Midbrain (tissue), 1 donor: ENCODE measurements around the gene NEUROD1.

ENCODE experiments used
- DNase-seq: peaks from one replicate; lab custom pipeline; 2025; lab: John Stamatoyannopoulos, UW

The NEUROD1 gene

GRCh38 chr2:181679544-181679979 lies 755 bp downstream of the NEUROD1 start:
- DNase-seq = no peak

- no peak for DNase-seq
Measured at GRCh38 chr2:181678861-181679543, 1.3 kb downstream of the NEUROD1 start.

GRCh38 chr2:181677912-181678586 lies 2.3 kb downstream of the NEUROD1 start:
- DNase-seq = peak; percentile 11

- DNase-seq = no peak
Measured at GRCh38 chr2:181675254-181675653, 5.1 kb downstream of the NEUROD1 start.

GRCh38 chr2:181674461-181674860 lies 5.9 kb downstream of the NEUROD1 start:
- DNase-seq = no peak

GRCh38 chr2:181673173-181673572 lies 7.1 kb downstream of the NEUROD1 start:
- no peak for DNase-seq

- no peak for DNase-seq
Measured at GRCh38 chr2:181672255-181673008, 7.9 kb downstream of the NEUROD1 start.

GRCh38 chr2:181670632-181671031 lies 9.7 kb downstream of the NEUROD1 start:
- DNase-seq = no peak

GRCh38 chr2:181667234-181667633 lies 13.1 kb downstream of the NEUROD1 start:
- no peak for DNase-seq

GRCh38 chr2:181662287-181662686 lies 18.0 kb downstream of the NEUROD1 start:
- DNase-seq = no peak

GRCh38 chr2:181660181-181660580 lies 20.1 kb downstream of the NEUROD1 start:
- no peak for DNase-seq

- peak; percentile 8 for DNase-seq
Measured at GRCh38 chr2:181658444-181658843, 21.9 kb downstream of the NEUROD1 start.

GRCh38 chr2:181657379-181657778 lies 22.9 kb downstream of the NEUROD1 start:
- DNase-seq = no peak

GRCh38 chr2:181656450-181657291 lies 23.6 kb downstream of the NEUROD1 start, which contains the start of gene CERKL:
CERKL (minus strand) TSS chr2:181657105; CDS start chr2:181657006, 99 bp downstream.
- DNase-seq = peak; percentile 11

GRCh38 chr2:181655519-181655918 lies 24.8 kb downstream of the NEUROD1 start:
- DNase-seq = no peak

GRCh38 chr2:181649436-181649979 lies 30.8 kb downstream of the NEUROD1 start:
- DNase-seq = no peak

- no peak for DNase-seq
Measured at GRCh38 chr2:181648478-181649155, 31.7 kb downstream of the NEUROD1 start.

GRCh38 chr2:181646415-181646987 lies 33.8 kb downstream of the NEUROD1 start:
- DNase-seq = no peak

GRCh38 chr2:181643151-181643550 lies 37.2 kb downstream of the NEUROD1 start:
- DNase-seq = no peak

GRCh38 chr2:181642086-181642485 lies 38.2 kb downstream of the NEUROD1 start:
- no peak for DNase-seq

- DNase-seq = no peak
Measured at GRCh38 chr2:181639686-181640085, 40.6 kb downstream of the NEUROD1 start.
